Measurements from ENCODE around the gene CFAP58.

DNA sequence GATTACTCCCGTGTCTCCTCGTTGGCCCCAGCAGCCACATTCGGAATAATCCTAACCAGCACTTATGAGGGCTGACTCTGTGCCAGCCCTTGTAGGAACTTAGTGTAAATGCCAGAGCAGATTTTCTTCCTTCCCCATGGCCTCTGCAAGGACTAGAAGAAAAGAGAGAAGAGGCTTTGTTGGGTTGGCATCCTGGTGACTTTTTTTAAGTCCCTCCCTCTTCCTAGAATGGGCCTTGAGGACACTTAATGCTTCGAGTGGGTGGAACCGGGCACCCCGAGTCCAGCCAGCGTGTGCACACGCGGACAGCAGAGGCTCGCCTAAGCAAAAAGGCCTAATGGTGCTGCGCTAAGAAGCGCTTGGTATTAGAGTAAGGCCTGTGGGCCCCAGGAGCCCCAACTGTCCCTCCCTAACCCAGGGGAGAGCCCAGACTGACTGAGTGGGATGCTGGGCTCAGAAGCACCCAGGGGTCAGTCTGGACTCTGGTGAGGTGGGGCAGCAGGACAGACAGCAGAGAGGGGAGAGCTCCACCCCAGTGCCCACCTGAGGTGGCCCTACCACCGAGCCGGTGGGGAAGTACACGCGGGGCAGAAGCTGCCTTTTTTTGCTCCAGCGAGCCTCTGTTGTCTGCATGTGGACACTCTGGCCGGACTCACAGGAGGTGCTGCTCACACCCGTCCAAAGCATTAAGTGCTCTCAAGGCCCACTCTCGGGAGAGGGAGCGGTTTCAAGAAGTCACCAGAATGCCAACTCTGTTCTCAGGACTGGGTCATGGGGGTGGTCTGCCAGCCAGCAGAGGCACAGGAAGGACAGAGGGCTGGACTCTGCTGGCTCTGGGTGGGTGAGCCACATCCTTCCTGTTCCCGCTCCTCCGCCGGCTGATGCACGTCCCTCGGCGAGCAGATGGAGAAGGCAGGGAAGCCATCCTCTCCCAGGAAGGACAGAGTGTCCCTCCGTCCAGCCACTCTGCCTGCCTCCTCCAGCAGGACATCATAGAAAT lies 27.9 kb upstream of the CFAP58 start:
- TF ChIP-seq, protein P1, sequence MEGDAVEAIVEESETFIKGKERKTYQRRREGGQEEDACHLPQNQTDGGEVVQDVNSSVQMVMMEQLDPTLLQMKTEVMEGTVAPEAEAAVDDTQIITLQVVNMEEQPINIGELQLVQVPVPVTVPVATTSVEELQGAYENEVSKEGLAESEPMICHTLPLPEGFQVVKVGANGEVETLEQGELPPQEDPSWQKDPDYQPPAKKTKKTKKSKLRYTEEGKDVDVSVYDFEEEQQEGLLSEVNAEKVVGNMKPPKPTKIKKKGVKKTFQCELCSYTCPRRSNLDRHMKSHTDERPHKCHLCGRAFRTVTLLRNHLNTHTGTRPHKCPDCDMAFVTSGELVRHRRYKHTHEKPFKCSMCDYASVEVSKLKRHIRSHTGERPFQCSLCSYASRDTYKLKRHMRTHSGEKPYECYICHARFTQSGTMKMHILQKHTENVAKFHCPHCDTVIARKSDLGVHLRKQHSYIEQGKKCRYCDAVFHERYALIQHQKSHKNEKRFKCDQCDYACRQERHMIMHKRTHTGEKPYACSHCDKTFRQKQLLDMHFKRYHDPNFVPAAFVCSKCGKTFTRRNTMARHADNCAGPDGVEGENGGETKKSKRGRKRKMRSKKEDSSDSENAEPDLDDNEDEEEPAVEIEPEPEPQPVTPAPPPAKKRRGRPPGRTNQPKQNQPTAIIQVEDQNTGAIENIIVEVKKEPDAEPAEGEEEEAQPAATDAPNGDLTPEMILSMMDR (IDR thresholded peaks at IDR 0.05; ENCODE audit: low read depth, low read length, missing input control): no peak
- TF ChIP-seq, protein P2, sequence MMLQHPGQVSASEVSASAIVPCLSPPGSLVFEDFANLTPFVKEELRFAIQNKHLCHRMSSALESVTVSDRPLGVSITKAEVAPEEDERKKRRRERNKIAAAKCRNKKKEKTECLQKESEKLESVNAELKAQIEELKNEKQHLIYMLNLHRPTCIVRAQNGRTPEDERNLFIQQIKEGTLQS (IDR thresholded peaks at IDR 0.05): no peak
- no peak for TF ChIP-seq JUND (IDR thresholded peaks at IDR 0.05)
- TF ChIP-seq, protein P3, sequence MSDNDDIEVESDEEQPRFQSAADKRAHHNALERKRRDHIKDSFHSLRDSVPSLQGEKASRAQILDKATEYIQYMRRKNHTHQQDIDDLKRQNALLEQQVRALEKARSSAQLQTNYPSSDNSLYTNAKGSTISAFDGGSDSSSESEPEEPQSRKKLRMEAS (IDR thresholded peaks at IDR 0.05): no peak
- no peak for TF ChIP-seq EGR1 (IDR thresholded peaks at IDR 0.05; ENCODE audit: low read depth in 2 of 2)
- no peak for TF ChIP-seq YY1 (IDR thresholded peaks at IDR 0.05)
- no peak for TF ChIP-seq SP1 (IDR thresholded peaks at IDR 0.05)

Measured in liver (tissue), 3 donors.